K562 (cell line): ENCODE data around the gene ZBTB38. TPM values are rescaled to one million over a fixed set of nuclear protein-coding genes. Genes with fewer than 3 reads are reported as not detected.

Experiments
- ETS1 ChIP-seq: conservative IDR thresholded peaks from 2 replicates; pipeline ENCODE4 v1.6.1; 2011; ENCODE audit warnings: low read depth, mild to moderate bottlenecking, low read length; ENCODE audit not compliant: control insufficient read depth
- MAZ ChIP-seq, 2 experiments: fragments of 450-650 bp in 1 of 2; sonication (generic) in 1 of 2; formaldehyde crosslinking; IDR thresholded peaks in 1 of 2; conservative IDR thresholded peaks in 1 of 2; 2 replicates each; pipeline versions ENCODE4 v1.4.0 to v1.5.0; 2020; ENCODE audit warnings: mild to moderate bottlenecking in 1 of 2, missing genetic modification reagents in 1 of 2
- NBN ChIP-seq: fragments of 450-650 bp; IDR thresholded peaks from 2 replicates; pipeline ENCODE4 v1.6.1; 2016; ENCODE audit warnings: low read depth, mild to moderate bottlenecking
- PTBP1 ChIP-seq: fragments of 200-400 bp; formaldehyde crosslinking; IDR thresholded peaks from 2 replicates; pipeline ENCODE4 v1.6.1; 2017; ENCODE audit warnings: low read depth, low read length
- RAD51 ChIP-seq: fragments of 450-650 bp; IDR thresholded peaks from 2 replicates; pipeline ENCODE4 v1.7.1; 2016; ENCODE audit warnings: low read depth, mild to moderate bottlenecking, borderline replicate concordance
- REST ChIP-seq, 2 experiments: fragments of 450-650 bp; formaldehyde crosslinking in 1 of 2; IDR thresholded peaks; 2 replicates each; pipeline versions ENCODE4 v1.4.0 to v1.6.1; 2014 to 2020; ENCODE audit warnings: mild to moderate bottlenecking in 2 of 2, borderline replicate concordance in 1 of 2, low read depth in 1 of 2
- SMAD1 ChIP-seq: fragments of 150-350 bp; IDR thresholded peaks from 2 replicates; pipeline ENCODE4 v1.6.1; 2014; ENCODE audit warnings: low read length, low read depth; ENCODE audit not compliant: partially characterized antibody
- TEAD4 ChIP-seq, 2 experiments: sonication (generic) in 1 of 2; formaldehyde crosslinking in 1 of 2; IDR thresholded peaks; 2 replicates each; pipeline versions ENCODE4 v1.6.1 to v1.8.0; 2012 to 2022; ENCODE audit warnings: borderline replicate concordance in 1 of 2, inconsistent platforms in 1 of 2, low read length in 1 of 2, mild to moderate bottlenecking in 1 of 2, missing genetic modification reagents in 1 of 2
- U2AF1 ChIP-seq: fragments of 200-400 bp; formaldehyde crosslinking; optimal IDR thresholded peaks from 2 replicates; pipeline ENCODE3; 2017; ENCODE audit warnings: mild to moderate bottlenecking, low read depth, low read length, moderate library complexity
- ZBTB2 ChIP-seq: fragments of 450-650 bp; IDR thresholded peaks from 2 replicates; pipeline ENCODE4 v1.6.1; 2016; ENCODE audit warnings: antibody characterized with exemption
- ZNF584 ChIP-seq: fragments of 200-800 bp; sonication (Bioruptor generic); IDR thresholded peaks from 2 replicates; pipeline ENCODE4 v1.6.1; 2016; ENCODE audit warnings: low read depth, mild to moderate bottlenecking, missing genetic modification characterization, missing compliant biosample characterization
- ZNF668 ChIP-seq: fragments of 250-450 bp; sonication (Bioruptor Pico); IDR thresholded peaks from 2 replicates; pipeline ENCODE4 v1.8.0; 2022; ENCODE audit warnings: mild to moderate bottlenecking, inconsistent platforms
- polyA plus RNA-seq, 8 experiments: library from polyadenylated mRNA; depleted of rRNA in 4 of 8; stranded (reverse) in 5 of 8; unstranded in 3 of 8; fragments of >200 nt; fragmentation: Nextera tagmentation in 2 of 8; fragmentation: Illumina TruSeq in 1 of 8; extraction: Ambion mirVana in 2 of 8; extraction: Trizol in 1 of 8; gene quantifications; 2 replicates each; pipeline versions ENCODE4 v1.2.1 to v1.2.3, GENCODE V29; 2011 to 2014; ENCODE audit warnings: inconsistent platforms in 1 of 8, missing spikeins in 1 of 8
- total RNA-seq, 7 experiments: library from RNA; depleted of rRNA in 6 of 7; stranded (reverse); fragments of >200 nt in 6 of 7; fragmentation: Illumina TruSeq in 2 of 7; extraction: Trizol in 2 of 7; gene quantifications; 2 replicates each; pipeline versions ENCODE4 v1.2.1 to v1.2.3, GENCODE V29; 2011 to 2021; ENCODE audit warnings: low replicate concordance in 1 of 7
- TF ChIP-seq, protein P1 (sequence below): sonication (generic); formaldehyde crosslinking; IDR thresholded peaks from 2 replicates; pipeline ENCODE4 v1.5.0; 2020; ENCODE audit warnings: missing genetic modification reagents
- TF ChIP-seq, protein P2 (sequence below): IDR thresholded peaks from 2 replicates; pipeline ENCODE4 v1.6.1; 2011; ENCODE audit not compliant: insufficient read length; ENCODE audit errors: extremely low read depth

The ZBTB38 gene
- total and polyA plus RNA-seq, 9 of the 15 experiments (the other 6 are each of a cell fraction or from before 2014, with no cell fraction given), result 12.1 to 39.4 (median 22.9) TPM

- peak; percentile 86 for TF ChIP-seq REST (IDR thresholded peaks at IDR 0.05; ENCODE audit: borderline replicate concordance)
- no peak for TF ChIP-seq REST (CRISPR knock-in tag; IDR thresholded peaks at IDR 0.05; ENCODE audit: low read depth)
- TF ChIP-seq, protein P1, sequence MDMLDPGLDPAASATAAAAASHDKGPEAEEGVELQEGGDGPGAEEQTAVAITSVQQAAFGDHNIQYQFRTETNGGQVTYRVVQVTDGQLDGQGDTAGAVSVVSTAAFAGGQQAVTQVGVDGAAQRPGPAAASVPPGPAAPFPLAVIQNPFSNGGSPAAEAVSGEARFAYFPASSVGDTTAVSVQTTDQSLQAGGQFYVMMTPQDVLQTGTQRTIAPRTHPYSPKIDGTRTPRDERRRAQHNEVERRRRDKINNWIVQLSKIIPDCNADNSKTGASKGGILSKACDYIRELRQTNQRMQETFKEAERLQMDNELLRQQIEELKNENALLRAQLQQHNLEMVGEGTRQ (CRISPR knock-in tag), result peak; percentile 99
- no peak for TF ChIP-seq U2AF1
- no peak for TF ChIP-seq SMAD1
- peak; percentile 96 for TF ChIP-seq RAD51
- TF ChIP-seq, protein P2, sequence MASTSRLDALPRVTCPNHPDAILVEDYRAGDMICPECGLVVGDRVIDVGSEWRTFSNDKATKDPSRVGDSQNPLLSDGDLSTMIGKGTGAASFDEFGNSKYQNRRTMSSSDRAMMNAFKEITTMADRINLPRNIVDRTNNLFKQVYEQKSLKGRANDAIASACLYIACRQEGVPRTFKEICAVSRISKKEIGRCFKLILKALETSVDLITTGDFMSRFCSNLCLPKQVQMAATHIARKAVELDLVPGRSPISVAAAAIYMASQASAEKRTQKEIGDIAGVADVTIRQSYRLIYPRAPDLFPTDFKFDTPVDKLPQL, result peak; percentile 73
- 0 out of 2 replicates have a peak, but pooled peaks have one; percentile 58 for TF ChIP-seq ZNF584 (CRISPR knock-in tag)
- TF ChIP-seq MAZ (CRISPR knock-in tag; conservative IDR thresholded peaks at IDR 0.05 in 1 of 2, IDR thresholded peaks at IDR 0.05 in 1 of 2), result 0 out of 4 replicates have a peak, but pooled peaks of 1 of the 2 experiments have one; percentile 30
- TF ChIP-seq PTBP1, result no peak
- no peak for TF ChIP-seq ZNF668 (CRISPR knock-in tag)
- peak; percentile 84; the same call in 1 of the 2 replicates for TF ChIP-seq ETS1
- TF ChIP-seq ZBTB2, result 0 out of 2 replicates have a peak, but pooled peaks have one; percentile 25
- TF ChIP-seq NBN, result peak; percentile 67
- peak; percentile 60 for TF ChIP-seq TEAD4 (IDR thresholded peaks at IDR 0.05; ENCODE audit: low read length)
- TF ChIP-seq TEAD4 (CRISPR knock-in tag; IDR thresholded peaks at IDR 0.05; ENCODE audit: borderline replicate concordance), result no peak
Measured at GRCh38 chr3:141370065-141370533, 1.8 kb downstream of the ZBTB38 start (continued).
